ENCODE results near the gene POM121L2. TPM values are rescaled to one million over a fixed set of nuclear protein-coding genes. Genes with fewer than 3 reads are reported as not detected.

The POM121L2 gene
- total RNA-seq, 1 donor from 2014 or later: not detected

- ChIA-PET CTCF (no interaction called here), POLR2A (no interaction called here)
- peaks cover 21% of the 10 kb centered on the region for H3K9me3 Mint-ChIP-seq
- H3K4me3 Mint-ChIP-seq: no peak overlapping the region
- ATAC-seq (ENCODE audit: low read depth) (no peak), DNase-seq (no peak)
- H3K36me3 Mint-ChIP-seq (ENCODE audit: low read depth): peaks cover 4% of the 10 kb centered on the region
- no peak for TF ChIP-seq CTCF (IDR thresholded peaks at IDR 0.05)
- no peaks in the 10 kb centered on the region for H3K4me1 Mint-ChIP-seq
- intact Hi-C loops (cut with micrococcal nuclease): loop anchor here (5.0 to 10.0 kb wide), 3 partner anchors 58 to 971 kb away; no protein-coding TSS in a partner anchor
- peaks cover 75% of the 10 kb centered on the region for H3K27me3 Mint-ChIP-seq
- no peak overlapping the region for H3K27ac Mint-ChIP-seq
These were observed 16.6 kb downstream of the POM121L2 start for GRCh38 chr6:27295301-27296079.

GRCh38 chr6:27294409-27294808 is 17.7 kb downstream of the POM121L2 start:
- no peak overlapping the region for H3K4me3 Mint-ChIP-seq
- peaks cover 8% of the 10 kb centered on the region for H3K36me3 Mint-ChIP-seq (ENCODE audit: low read depth)
- peaks cover 26% of the 10 kb centered on the region for H3K9me3 Mint-ChIP-seq
- H3K4me1 Mint-ChIP-seq: no peaks in the 10 kb centered on the region
- ATAC-seq (ENCODE audit: low read depth) (no peak), DNase-seq (no peak)
- no peak for TF ChIP-seq CTCF (IDR thresholded peaks at IDR 0.05)
- ChIA-PET POLR2A (interaction anchor here (0.6 kb wide), 1 partner anchor 704 kb away, joined by 7 read pairs; no protein-coding TSS in a partner anchor), CTCF (no interaction called here)
- H3K27me3 Mint-ChIP-seq: peaks cover 76% of the 10 kb centered on the region
- H3K27ac Mint-ChIP-seq: no peak overlapping the region
- intact Hi-C loops (cut with micrococcal nuclease): loop anchor here (10.0 kb wide), 2 partner anchors 250 to 970 kb away; no protein-coding TSS in a partner anchor

- H3K4me3 Mint-ChIP-seq: no peak overlapping the region
- DNase-seq (no peak), ATAC-seq (ENCODE audit: low read depth) (no peak)
- intact Hi-C loops (cut with micrococcal nuclease): loop anchor here (10.0 kb wide), 2 partner anchors 251 to 969 kb away; no protein-coding TSS in a partner anchor
- ChIA-PET CTCF (no interaction called here), POLR2A (no interaction called here)
- H3K27me3 Mint-ChIP-seq: peaks cover 78% of the 10 kb centered on the region
- H3K9me3 Mint-ChIP-seq: peaks cover 31% of the 10 kb centered on the region
- H3K27ac Mint-ChIP-seq: no peak overlapping the region
- H3K4me1 Mint-ChIP-seq: no peaks in the 10 kb centered on the region
- H3K36me3 Mint-ChIP-seq (ENCODE audit: low read depth): peaks cover 8% of the 10 kb centered on the region
- no peak for TF ChIP-seq CTCF (IDR thresholded peaks at IDR 0.05)
These were observed 18.5 kb downstream of the POM121L2 start for GRCh38 chr6:27293436-27294098.

- ChIA-PET CTCF (no interaction called here), POLR2A (no interaction called here)
- Mint-ChIP-seq H3K4me1 (no peaks in the 10 kb centered on the region), H3K36me3 (ENCODE audit: low read depth) (peaks cover 9% of the 10 kb centered on the region), H3K4me3 (no peak overlapping the region), H3K9me3 (peaks cover 19% of the 10 kb centered on the region), H3K27ac (no peak overlapping the region), H3K27me3 (peaks cover 82% of the 10 kb centered on the region)
- no peak for TF ChIP-seq CTCF (IDR thresholded peaks at IDR 0.05)
- ATAC-seq (ENCODE audit: low read depth) (no peak), DNase-seq (no peak)
- intact Hi-C loops (cut with micrococcal nuclease): loop anchor here (10.0 kb wide), 2 partner anchors 254 to 966 kb away; no protein-coding TSS in a partner anchor
These were observed 21.2 kb downstream of the POM121L2 start for GRCh38 chr6:27290850-27291208.

All from activated B cell treated with CpG ODN at 0.5 μM for 24 hours (primary cell).